ENCODE data around the gene ZNF560. TPM values are rescaled to one million over a fixed set of nuclear protein-coding genes. Genes with fewer than 3 reads are reported as not detected.

The ZNF560 gene
- 0.63 TPM for total RNA-seq

DNA sequence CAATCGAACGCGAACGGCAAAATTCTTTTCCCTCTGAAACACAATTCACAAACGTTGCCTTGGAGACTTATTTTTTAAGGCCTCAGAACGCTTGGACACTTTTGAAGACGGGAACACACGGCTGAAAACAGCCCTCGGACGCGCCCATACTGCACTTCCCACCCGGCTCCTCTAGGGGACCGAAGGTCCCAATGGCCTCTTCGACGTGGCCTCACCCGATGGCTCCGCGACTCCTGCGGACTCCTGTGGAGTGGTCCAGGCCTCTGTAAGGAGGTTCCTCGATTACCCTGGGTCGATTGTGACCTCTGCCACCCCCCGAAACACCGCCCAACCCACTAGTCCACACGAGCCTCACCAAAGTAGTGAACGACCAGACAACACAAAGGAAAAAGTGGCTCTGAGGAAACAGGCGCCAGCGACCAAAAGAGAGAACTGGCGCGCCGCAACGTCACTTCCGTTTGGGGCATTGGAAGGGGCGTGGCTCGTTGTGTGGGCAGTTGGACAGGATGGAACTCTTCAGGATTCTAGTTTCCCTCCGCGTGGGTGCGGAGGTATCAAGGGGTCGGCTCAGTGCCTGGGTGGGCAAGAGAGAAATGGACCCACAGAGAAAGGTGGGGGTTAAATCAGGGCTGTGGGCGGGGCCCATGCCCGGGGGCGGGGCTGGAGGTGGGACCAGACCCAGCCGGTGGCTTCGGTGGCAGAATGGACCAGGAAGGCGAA is at the start of gene ZNF560:
TSS of gene ZNF560 (minus strand) at position 434 of the 720 bp plus-strand sequence. CDS start 23,303 bp downstream, outside the sequence.

DNA sequence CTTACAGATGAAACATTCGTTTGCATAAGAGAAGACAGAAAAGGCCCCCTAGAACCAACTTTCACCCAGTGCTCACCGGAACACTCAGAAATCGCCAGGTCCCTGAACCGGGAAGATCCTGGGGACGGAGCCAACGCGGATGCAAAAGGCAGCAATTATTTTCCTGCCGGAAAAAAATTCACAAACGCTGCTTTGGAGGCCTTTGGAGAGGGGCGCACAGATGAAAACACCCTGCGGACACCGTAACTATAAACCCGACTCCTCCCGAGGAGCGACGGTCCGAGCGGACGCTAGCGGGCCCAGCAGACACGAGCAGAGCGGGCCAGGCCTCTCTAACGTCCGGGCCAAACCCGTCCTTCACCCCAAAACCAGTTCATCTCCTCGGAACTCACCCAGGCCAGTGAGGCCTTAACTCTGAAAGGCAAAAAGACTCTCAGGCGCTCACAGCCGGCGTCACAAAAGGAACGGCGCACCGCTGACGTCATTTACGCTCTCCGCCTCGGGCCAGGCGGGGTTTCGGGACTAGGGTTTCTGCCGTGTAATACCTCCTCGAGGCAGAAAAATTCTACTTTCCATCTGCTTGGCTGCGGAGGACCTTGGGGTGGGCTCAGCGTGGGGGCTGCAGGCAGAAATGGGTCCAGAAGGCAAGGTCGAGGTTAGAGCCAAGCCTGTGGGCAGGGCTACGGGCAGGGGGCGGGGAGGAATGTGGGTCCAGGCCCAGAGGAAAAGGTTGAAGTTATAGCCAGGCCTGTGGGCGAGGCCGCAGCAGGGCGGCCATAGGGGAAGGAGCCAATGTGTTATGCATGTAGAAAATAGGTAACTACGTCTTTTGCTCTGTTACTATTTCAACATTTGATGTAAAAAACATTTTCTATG is 40.0 kb upstream of the ZNF560 start, which contains the start of gene ZNF426:
TSS of gene ZNF426 (minus strand) at position 463 of the 876 bp plus-strand sequence. CDS start 2,413 bp downstream, outside the sequence.

DNA sequence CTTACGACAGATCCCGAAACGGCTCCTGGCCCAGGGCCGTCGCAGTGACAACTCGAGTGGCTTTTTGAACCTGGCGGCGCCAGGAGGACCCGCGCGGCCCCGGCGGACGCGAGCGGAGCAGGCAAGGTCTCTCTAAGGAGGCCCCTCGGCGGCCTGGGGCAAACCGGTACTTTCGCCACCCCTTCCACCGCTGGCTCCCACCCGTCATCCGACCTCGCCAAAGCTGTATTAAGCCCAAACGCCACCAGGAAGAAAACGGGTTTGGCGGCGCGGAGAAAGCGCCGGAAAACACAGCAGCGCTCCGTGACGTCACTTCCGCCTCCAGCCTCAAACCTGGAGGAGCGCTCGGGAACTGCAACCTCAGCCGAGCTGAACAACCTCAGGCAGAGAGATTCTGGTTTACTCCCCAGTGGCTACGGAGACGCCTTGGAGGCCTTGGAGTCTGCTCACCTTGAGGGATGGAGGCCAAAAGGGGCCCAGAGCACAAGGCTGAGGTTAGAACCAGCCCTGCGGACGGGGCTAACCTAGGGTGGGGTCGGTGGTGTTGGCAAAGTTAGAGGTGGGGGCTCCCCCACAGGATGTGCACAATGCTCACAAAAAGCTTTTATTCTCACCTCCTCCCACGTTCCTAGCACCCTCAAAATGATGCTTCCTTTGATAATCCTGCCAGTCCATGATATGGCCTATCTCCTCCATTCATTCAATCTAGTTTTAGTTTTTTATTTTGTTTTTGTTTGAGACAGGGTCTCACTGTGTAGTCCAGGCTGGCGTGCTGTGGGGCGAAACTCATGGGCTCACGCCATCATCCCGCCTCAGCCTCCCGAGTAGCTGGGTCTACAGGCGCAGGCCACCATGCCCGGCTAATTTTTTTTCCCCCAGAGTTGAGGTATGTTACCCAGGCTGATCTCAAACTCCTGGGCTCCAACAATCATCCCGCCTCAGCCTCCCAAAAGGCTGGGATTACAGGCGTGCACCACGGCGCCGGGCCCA is 62.8 kb downstream of the ZNF560 start, which contains the start of gene ZNF266:
TSS of gene ZNF266 (minus strand) at position 295 of the 990 bp plus-strand sequence. CDS start 15,484 bp downstream, outside the sequence.

Other genes with a start within 250 kb of the ZNF560 start
- not detected for gene OR7E24, start 247.7 kb downstream of the ZNF560 start, total RNA-seq
- gene ZNF699, start 188.8 kb downstream of the ZNF560 start, total RNA-seq = 26.3 TPM
- 48.8 TPM for gene ZNF559, start 174.4 kb downstream of the ZNF560 start, total RNA-seq
- gene ZNF177, start 135.6 kb downstream of the ZNF560 start, total RNA-seq = 14.7 TPM
- gene ZNF266, start 63.0 kb downstream of the ZNF560 start, total RNA-seq = 37.6 TPM
- 22.2 TPM for gene ZNF426, start 40.0 kb upstream of the ZNF560 start, total RNA-seq
- gene ZNF121, start 85.9 kb upstream of the ZNF560 start, total RNA-seq = 80.4 TPM
- gene ZNF561, start 122.6 kb upstream of the ZNF560 start, total RNA-seq = 63.2 TPM
- gene ZNF562, start 176.5 kb upstream of the ZNF560 start, total RNA-seq = 85.1 TPM

Measured in parietal lobe (tissue), 1 donor.